Measurements from ENCODE around the gene CCNY. TPM values are rescaled to one million over a fixed set of nuclear protein-coding genes. Genes with fewer than 3 reads are reported as not detected.
"Not testable (repeated sequence)": the region's sequence is repeated elsewhere in the genome, so short reads cannot be mapped to it uniquely, and the experiment has no call there.

Gene CCNY
- polyA plus RNA-seq (2013, experiment 1 of 4), result 60.9 TPM
- 68.8 TPM for polyA plus RNA-seq (2013, experiment 2 of 4)
- polyA plus RNA-seq (2013, experiment 3 of 4), result 35.0 TPM
- 46.0 TPM for polyA plus RNA-seq (2013, experiment 4 of 4)

GRCh38 chr10:35336084-35336831, at the start of gene CCNY:
TSS of gene CCNY (plus strand) at chr10:35336509. CDS start at chr10:35337054, 545 bp downstream.
- Histone ChIP-seq H3K27ac (ENCODE audit: insufficient read depth, low read depth, low read length, poor library complexity, severe bottlenecking) (no peak within 1 kb of the TSS), H3K4me3 (ENCODE audit: insufficient read depth, low read depth, low read length) (peak within 1 kb of the TSS; percentile 85), H3K4me1 (ENCODE audit: control insufficient read depth, insufficient read depth, low read length) (peaks cover 7% of the 10 kb centered on the region), H3K9me3 (ENCODE audit: control insufficient read depth, low read length) (no peaks in the 10 kb centered on the region), H3K36me3 (ENCODE audit: control insufficient read depth, insufficient read depth, low read length) (no peaks in the 10 kb centered on the region), H3K27me3 (ENCODE audit: control insufficient read depth, insufficient read depth, low read length, poor library complexity, severe bottlenecking) (no peaks in the 10 kb centered on the region)
- WGBS, 2 experiments, result 0 to 1% methylated on average over 109 of the region's 109 CpGs

DNA sequence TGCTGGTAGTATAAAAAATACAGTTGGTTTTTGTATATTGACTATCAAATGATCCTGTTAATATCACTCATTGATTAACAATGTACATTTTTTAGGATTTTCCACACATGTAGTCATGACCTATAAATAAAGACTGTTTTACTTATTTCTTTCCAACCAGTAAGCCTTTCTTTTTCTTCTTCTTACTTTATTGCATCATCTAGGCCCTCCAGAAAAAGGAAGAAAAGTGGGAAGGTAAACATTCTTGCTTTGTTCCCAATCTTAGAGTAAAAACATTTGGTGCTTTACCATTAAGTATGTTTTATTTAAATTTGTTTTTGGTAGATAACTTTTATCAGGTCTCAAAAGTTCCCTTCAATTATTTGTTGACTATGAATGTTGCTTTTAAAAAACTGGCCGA, 47.1 kb upstream of the CCNY start:
- Histone ChIP-seq H3K9me3 (ENCODE audit: control insufficient read depth, low read length) (no peaks in the 10 kb centered on the region), H3K27me3 (ENCODE audit: control insufficient read depth, insufficient read depth, low read length, poor library complexity, severe bottlenecking) (no peaks in the 10 kb centered on the region), H3K36me3 (ENCODE audit: control insufficient read depth, insufficient read depth, low read length) (no peaks in the 10 kb centered on the region), H3K27ac (ENCODE audit: insufficient read depth, low read depth, low read length, poor library complexity, severe bottlenecking) (no peak overlapping the region), H3K4me3 (ENCODE audit: insufficient read depth, low read depth, low read length) (no peak overlapping the region), H3K4me1 (ENCODE audit: control insufficient read depth, insufficient read depth, low read length) (no peaks in the 10 kb centered on the region)
- WGBS, 2 experiments, result 88 to 93% methylated on average over 1 of the region's 1 CpG

- Histone ChIP-seq H3K4me3 (ENCODE audit: insufficient read depth, low read depth, low read length) (no peak overlapping the region), H3K27me3 (ENCODE audit: control insufficient read depth, insufficient read depth, low read length, poor library complexity, severe bottlenecking) (no peaks in the 10 kb centered on the region), H3K27ac (ENCODE audit: insufficient read depth, low read depth, low read length, poor library complexity, severe bottlenecking) (no peak overlapping the region), H3K9me3 (ENCODE audit: control insufficient read depth, low read length) (no peaks in the 10 kb centered on the region), H3K36me3 (ENCODE audit: control insufficient read depth, insufficient read depth, low read length) (no peaks in the 10 kb centered on the region), H3K4me1 (ENCODE audit: control insufficient read depth, insufficient read depth, low read length) (no peaks in the 10 kb centered on the region)
- 84% methylated on average over 1 of the region's 1 CpG; no CpG with 5 or more reads in 1 of the 2 experiments for WGBS, 2 experiments
These were observed 41.8 kb upstream of the CCNY start for GRCh38 chr10:35294506-35294905.

DNA sequence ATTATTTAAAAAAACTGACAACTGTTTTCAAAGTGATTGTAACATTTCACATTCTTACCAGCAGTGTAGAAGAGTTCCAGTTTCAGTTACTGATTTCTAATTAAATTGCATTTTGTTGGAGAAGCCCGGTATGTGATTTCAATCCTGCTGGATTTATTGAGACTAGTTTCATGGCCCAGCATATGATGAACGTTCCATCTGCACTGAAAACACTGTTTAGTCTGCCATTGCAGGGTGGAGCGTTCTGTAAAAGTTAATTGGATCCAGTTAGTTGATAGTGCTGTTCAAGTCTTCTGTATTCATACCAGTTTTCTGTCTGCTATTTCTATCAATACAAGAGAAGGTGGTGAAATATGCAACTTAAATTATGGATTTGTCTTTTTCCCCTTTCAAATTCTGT, 37.3 kb upstream of the CCNY start:
- Histone ChIP-seq H3K4me1 (ENCODE audit: control insufficient read depth, insufficient read depth, low read length) (no peaks in the 10 kb centered on the region), H3K4me3 (ENCODE audit: insufficient read depth, low read depth, low read length) (no peak overlapping the region), H3K9me3 (ENCODE audit: control insufficient read depth, low read length) (no peaks in the 10 kb centered on the region), H3K36me3 (ENCODE audit: control insufficient read depth, insufficient read depth, low read length) (no peaks in the 10 kb centered on the region), H3K27me3 (ENCODE audit: control insufficient read depth, insufficient read depth, low read length, poor library complexity, severe bottlenecking) (no peaks in the 10 kb centered on the region), H3K27ac (ENCODE audit: insufficient read depth, low read depth, low read length, poor library complexity, severe bottlenecking) (no peak overlapping the region)
- 94 to 95% methylated on average over 3 of the region's 3 CpGs for WGBS, 2 experiments

DNA sequence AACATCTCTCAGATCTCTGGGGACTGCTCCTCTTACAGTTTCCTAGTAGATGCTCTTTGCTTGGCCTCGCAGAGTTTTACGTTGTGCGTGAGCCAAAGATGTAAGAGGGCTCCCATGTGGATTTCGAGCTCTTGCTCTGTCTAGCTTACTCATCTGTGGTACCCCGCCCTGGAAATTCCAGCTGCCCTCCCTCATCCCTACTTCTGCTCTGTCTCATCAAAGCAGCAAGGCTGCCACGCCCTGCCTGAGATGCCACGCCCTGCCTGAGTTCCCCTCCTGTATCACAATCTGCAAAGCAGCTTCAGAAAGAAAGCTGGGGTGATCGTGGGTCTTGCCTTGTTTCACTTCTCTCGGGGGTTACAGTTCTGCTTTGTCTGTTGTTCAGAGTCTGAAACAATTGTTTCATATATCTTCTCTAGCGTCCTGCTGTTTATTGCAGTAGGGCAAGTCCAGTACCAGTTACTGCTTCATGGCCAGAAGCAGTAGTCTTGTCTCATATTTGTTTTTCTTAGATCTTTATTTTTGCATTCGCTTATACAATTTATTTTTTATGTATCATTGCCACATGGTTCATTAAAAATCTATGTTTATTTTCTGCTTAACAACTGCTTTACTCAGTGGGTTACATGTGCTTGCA, 36.1 kb upstream of the CCNY start:
- no peaks in the 10 kb centered on the region for H3K9me3 ChIP-seq (ENCODE audit: control insufficient read depth, low read length)
- no peaks in the 10 kb centered on the region for H3K36me3 ChIP-seq (ENCODE audit: control insufficient read depth, insufficient read depth, low read length)
- H3K27me3 ChIP-seq (ENCODE audit: control insufficient read depth, insufficient read depth, low read length, poor library complexity, severe bottlenecking), result no peaks in the 10 kb centered on the region
- H3K4me3 ChIP-seq (ENCODE audit: insufficient read depth, low read depth, low read length), result no peak overlapping the region
- no peaks in the 10 kb centered on the region for H3K4me1 ChIP-seq (ENCODE audit: control insufficient read depth, insufficient read depth, low read length)
- 89 to 91% methylated on average over 10 to 11 of the region's 11 CpGs for WGBS, 2 experiments
- H3K27ac ChIP-seq (ENCODE audit: insufficient read depth, low read depth, low read length, poor library complexity, severe bottlenecking), result no peak overlapping the region

DNA sequence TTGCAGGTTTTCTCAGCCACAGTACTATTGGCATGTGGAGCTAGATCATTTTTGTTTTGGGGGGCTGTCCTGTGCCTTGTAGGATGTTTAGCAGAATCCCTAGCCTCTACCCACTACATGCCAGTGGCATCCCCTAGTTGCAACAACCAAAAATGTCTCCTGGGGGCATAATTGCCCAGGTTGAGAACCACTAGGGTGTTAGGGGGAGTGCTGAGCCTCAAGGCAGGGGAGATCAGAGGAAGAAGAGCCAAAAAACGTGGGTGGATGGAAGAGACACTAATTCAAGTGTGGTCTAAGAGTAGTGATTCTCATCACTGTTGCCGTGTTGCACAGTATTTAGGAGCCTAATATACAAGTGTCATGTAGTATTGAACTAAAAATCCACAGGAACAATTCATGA, 31.7 kb upstream of the CCNY start:
- no peaks in the 10 kb centered on the region for H3K36me3 ChIP-seq (ENCODE audit: control insufficient read depth, insufficient read depth, low read length)
- H3K27me3 ChIP-seq (ENCODE audit: control insufficient read depth, insufficient read depth, low read length, poor library complexity, severe bottlenecking), result no peaks in the 10 kb centered on the region
- H3K4me3 ChIP-seq (ENCODE audit: insufficient read depth, low read depth, low read length), result no peak overlapping the region
- no peaks in the 10 kb centered on the region for H3K9me3 ChIP-seq (ENCODE audit: control insufficient read depth, low read length)
- no peak overlapping the region for H3K27ac ChIP-seq (ENCODE audit: insufficient read depth, low read depth, low read length, poor library complexity, severe bottlenecking)
- 72 to 74% methylated on average over 2 of the region's 2 CpGs for WGBS, 2 experiments
- peaks cover 7% of the 10 kb centered on the region for H3K4me1 ChIP-seq (ENCODE audit: control insufficient read depth, insufficient read depth, low read length)

GRCh38 chr10:35306852-35307251, 29.5 kb upstream of the CCNY start:
- Histone ChIP-seq H3K36me3 (ENCODE audit: control insufficient read depth, insufficient read depth, low read length) (no peaks in the 10 kb centered on the region), H3K27me3 (ENCODE audit: control insufficient read depth, insufficient read depth, low read length, poor library complexity, severe bottlenecking) (no peaks in the 10 kb centered on the region), H3K9me3 (ENCODE audit: control insufficient read depth, low read length) (no peaks in the 10 kb centered on the region), H3K4me1 (ENCODE audit: control insufficient read depth, insufficient read depth, low read length) (peaks cover 7% of the 10 kb centered on the region), H3K4me3 (ENCODE audit: insufficient read depth, low read depth, low read length) (no peak overlapping the region), H3K27ac (ENCODE audit: insufficient read depth, low read depth, low read length, poor library complexity, severe bottlenecking) (no peak overlapping the region)
- 87 to 89% methylated on average over 9 of the region's 9 CpGs for WGBS, 2 experiments

DNA sequence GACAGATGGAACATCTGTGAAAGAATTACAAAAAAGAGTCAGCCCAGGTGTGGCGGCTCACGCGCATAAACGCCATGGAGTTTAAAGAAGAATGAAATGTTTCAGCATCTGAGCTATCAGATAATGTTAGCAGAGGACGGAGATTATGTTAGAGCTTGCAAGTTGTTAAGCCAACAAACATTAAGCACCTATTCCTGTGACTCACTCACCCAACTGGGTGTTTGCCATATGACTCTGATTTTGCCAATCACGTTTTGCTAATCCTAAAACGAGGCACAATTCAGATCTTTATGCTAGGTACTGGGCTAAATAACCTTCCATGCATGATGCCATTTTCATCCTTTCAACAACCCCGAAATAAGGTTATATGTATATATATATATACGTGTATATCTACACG, 29.0 kb upstream of the CCNY start:
- Histone ChIP-seq H3K9me3 (ENCODE audit: control insufficient read depth, low read length) (no peaks in the 10 kb centered on the region), H3K4me1 (ENCODE audit: control insufficient read depth, insufficient read depth, low read length) (peaks cover 7% of the 10 kb centered on the region), H3K27me3 (ENCODE audit: control insufficient read depth, insufficient read depth, low read length, poor library complexity, severe bottlenecking) (no peaks in the 10 kb centered on the region), H3K27ac (ENCODE audit: insufficient read depth, low read depth, low read length, poor library complexity, severe bottlenecking) (no peak overlapping the region), H3K4me3 (ENCODE audit: insufficient read depth, low read depth, low read length) (no peak overlapping the region), H3K36me3 (ENCODE audit: control insufficient read depth, insufficient read depth, low read length) (no peaks in the 10 kb centered on the region)
- WGBS, 2 experiments, result 90 to 94% methylated on average over 7 of the region's 10 CpGs

GRCh38 chr10:35308809-35309208, 27.5 kb upstream of the CCNY start:
- H3K27me3 ChIP-seq (ENCODE audit: control insufficient read depth, insufficient read depth, low read length, poor library complexity, severe bottlenecking), result no peaks in the 10 kb centered on the region
- no peak overlapping the region for H3K27ac ChIP-seq (ENCODE audit: insufficient read depth, low read depth, low read length, poor library complexity, severe bottlenecking)
- H3K4me1 ChIP-seq (ENCODE audit: control insufficient read depth, insufficient read depth, low read length), result peaks cover 7% of the 10 kb centered on the region
- H3K36me3 ChIP-seq (ENCODE audit: control insufficient read depth, insufficient read depth, low read length), result no peaks in the 10 kb centered on the region
- 75 to 76% methylated on average over 2 of the region's 2 CpGs for WGBS, 2 experiments
- no peak overlapping the region for H3K4me3 ChIP-seq (ENCODE audit: insufficient read depth, low read depth, low read length)
- no peaks in the 10 kb centered on the region for H3K9me3 ChIP-seq (ENCODE audit: control insufficient read depth, low read length)

DNA sequence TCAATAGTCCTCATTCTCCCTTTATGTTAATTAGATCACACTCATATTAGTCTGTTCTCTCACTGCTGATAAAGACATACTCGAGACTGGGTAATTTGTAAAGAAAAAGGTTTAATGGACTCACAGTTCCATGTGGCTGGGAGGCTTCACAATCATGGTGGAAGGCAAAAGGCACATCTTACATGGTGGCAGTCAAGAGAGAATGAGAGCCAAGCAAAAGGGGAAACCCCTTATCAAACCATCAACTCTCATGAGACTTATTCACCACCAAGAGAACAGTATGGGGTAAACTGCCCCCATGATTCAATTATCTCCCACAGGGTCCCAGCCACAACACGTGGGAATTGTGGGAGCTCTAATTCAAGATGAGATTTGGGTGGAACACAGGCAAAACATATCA, 22.2 kb upstream of the CCNY start:
- not testable (repeated sequence) for H3K36me3 ChIP-seq (ENCODE audit: control insufficient read depth, insufficient read depth, low read length); H3K27ac ChIP-seq (ENCODE audit: insufficient read depth, low read depth, low read length, poor library complexity, severe bottlenecking); H3K9me3 ChIP-seq (ENCODE audit: control insufficient read depth, low read length); H3K27me3 ChIP-seq (ENCODE audit: control insufficient read depth, insufficient read depth, low read length, poor library complexity, severe bottlenecking); H3K4me1 ChIP-seq (ENCODE audit: control insufficient read depth, insufficient read depth, low read length); H3K4me3 ChIP-seq (ENCODE audit: insufficient read depth, low read depth, low read length)
- 79 to 94% methylated on average over 2 of the region's 2 CpGs for WGBS, 2 experiments
